ENCODE results near the gene ZFP36L2. TPM values are rescaled to one million over a fixed set of nuclear protein-coding genes. Genes with fewer than 3 reads are reported as not detected.
A peak's percentile ranks its signal among the peaks of the same experiment; 100 is the strongest.

ZFP36L2 gene
- total and polyA plus RNA-seq, 2 donors, result 16.1 to 412 TPM

- Histone ChIP-seq H3K27ac (ENCODE audit: low read depth in 1 of 2, low read length in 1 of 2) (peak overlapping the region; percentile 20 to 41), H3K36me3 (ENCODE audit: control insufficient read depth in 2 of 2, insufficient read depth in 2 of 2, low read length in 1 of 2) (no peaks in the 10 kb centered on the region), H3K4me1 (ENCODE audit: control insufficient read depth in 2 of 2, insufficient read depth in 2 of 2, low read length in 2 of 2) (peaks cover 49 to 90% of the 10 kb centered on the region in 2 donors), H3K9me3 (ENCODE audit: control insufficient read depth in 2 of 2, insufficient read depth in 1 of 2, low read length in 1 of 2) (peaks cover 0 to 4% of the 10 kb centered on the region in 2 donors), H3K27me3 (ENCODE audit: control insufficient read depth in 2 of 2, insufficient read depth in 1 of 2, low read length in 1 of 2) (no peaks in the 10 kb centered on the region), H3K4me3 (ENCODE audit: low read length in 2 of 2) (no peak overlapping the region)
- WGBS, result 66% methylated on average over 16 of the region's 16 CpGs
- no peak for DNase-seq (ENCODE audit: low read depth in 6 of 9, low spot score in 9 of 9)
Observed at GRCh38 chr2:43199492-43200488, 26.6 kb downstream of the ZFP36L2 start.

- no peak overlapping the region for H3K27ac ChIP-seq (ENCODE audit: low read depth in 1 of 2, low read length in 1 of 2)
- no peak for DNase-seq (ENCODE audit: low read depth in 6 of 9, low spot score in 9 of 9)
- 98% methylated on average over 6 of the region's 6 CpGs for WGBS
- H3K4me3 ChIP-seq (ENCODE audit: low read length in 2 of 2), result no peak overlapping the region
- peaks cover 50 to 91% of the 10 kb centered on the region in 2 donors for H3K4me1 ChIP-seq (ENCODE audit: control insufficient read depth in 2 of 2, insufficient read depth in 2 of 2, low read length in 2 of 2)
- no peaks in the 10 kb centered on the region for H3K27me3 ChIP-seq (ENCODE audit: control insufficient read depth in 2 of 2, insufficient read depth in 1 of 2, low read length in 1 of 2)
- no peaks in the 10 kb centered on the region for H3K36me3 ChIP-seq (ENCODE audit: control insufficient read depth in 2 of 2, insufficient read depth in 2 of 2, low read length in 1 of 2)
- H3K9me3 ChIP-seq (ENCODE audit: control insufficient read depth in 2 of 2, insufficient read depth in 1 of 2, low read length in 1 of 2), result peaks cover 0 to 8% of the 10 kb centered on the region in 2 donors
Observed at GRCh38 chr2:43198263-43198662, 28.1 kb downstream of the ZFP36L2 start.

GRCh38 chr2:43197588-43197896 lies 28.9 kb downstream of the ZFP36L2 start:
- WGBS, result 98% methylated on average over 5 of the region's 5 CpGs
- DNase-seq (ENCODE audit: low read depth in 6 of 9, low spot score in 9 of 9), result no peak
- H3K27ac ChIP-seq (ENCODE audit: low read depth in 1 of 2, low read length in 1 of 2), result peak overlapping the region in 1 of 2 donors; percentile 72
- H3K4me3 ChIP-seq (ENCODE audit: low read length in 2 of 2), result no peak overlapping the region
- peaks cover 0 to 12% of the 10 kb centered on the region in 2 donors for H3K9me3 ChIP-seq (ENCODE audit: control insufficient read depth in 2 of 2, insufficient read depth in 1 of 2, low read length in 1 of 2)
- H3K4me1 ChIP-seq (ENCODE audit: control insufficient read depth in 2 of 2, insufficient read depth in 2 of 2, low read length in 2 of 2), result peaks cover 58 to 93% of the 10 kb centered on the region in 2 donors
- no peaks in the 10 kb centered on the region for H3K36me3 ChIP-seq (ENCODE audit: control insufficient read depth in 2 of 2, insufficient read depth in 2 of 2, low read length in 1 of 2)
- no peaks in the 10 kb centered on the region for H3K27me3 ChIP-seq (ENCODE audit: control insufficient read depth in 2 of 2, insufficient read depth in 1 of 2, low read length in 1 of 2)

GRCh38 chr2:43196768-43197587 lies 29.4 kb downstream of the ZFP36L2 start:
- peak in 1 of 9 donors; percentile 68 for DNase-seq (ENCODE audit: low read depth in 6 of 9, low spot score in 9 of 9)
- 50% methylated on average over 12 of the region's 12 CpGs for WGBS

GRCh38 chr2:43194121-43194869 lies 32.1 kb downstream of the ZFP36L2 start:
- peaks cover 0 to 12% of the 10 kb centered on the region in 2 donors for H3K9me3 ChIP-seq (ENCODE audit: control insufficient read depth in 2 of 2, insufficient read depth in 1 of 2, low read length in 1 of 2)
- H3K27ac ChIP-seq (ENCODE audit: low read depth in 1 of 2, low read length in 1 of 2), result peak overlapping the region; percentile 96 to 99
- H3K27me3 ChIP-seq (ENCODE audit: control insufficient read depth in 2 of 2, insufficient read depth in 1 of 2, low read length in 1 of 2), result no peaks in the 10 kb centered on the region
- peaks cover 40 to 82% of the 10 kb centered on the region in 2 donors for H3K4me1 ChIP-seq (ENCODE audit: control insufficient read depth in 2 of 2, insufficient read depth in 2 of 2, low read length in 2 of 2)
- no peak for DNase-seq (ENCODE audit: low read depth in 6 of 9, low spot score in 9 of 9)
- WGBS, result 53% methylated on average over 13 of the region's 13 CpGs
- H3K36me3 ChIP-seq (ENCODE audit: control insufficient read depth in 2 of 2, insufficient read depth in 2 of 2, low read length in 1 of 2), result no peaks in the 10 kb centered on the region
- peak overlapping the region; percentile 45 to 48 for H3K4me3 ChIP-seq (ENCODE audit: low read length in 2 of 2)

More at GRCh38 chr2:43196768-43197587, 29.4 kb downstream of the ZFP36L2 start:
- Histone ChIP-seq H3K36me3 (ENCODE audit: control insufficient read depth in 2 of 2, insufficient read depth in 2 of 2, low read length in 1 of 2) (no peaks in the 10 kb centered on the region), H3K9me3 (ENCODE audit: control insufficient read depth in 2 of 2, insufficient read depth in 1 of 2, low read length in 1 of 2) (peaks cover 0 to 12% of the 10 kb centered on the region in 2 donors), H3K27me3 (ENCODE audit: control insufficient read depth in 2 of 2, insufficient read depth in 1 of 2, low read length in 1 of 2) (no peaks in the 10 kb centered on the region), H3K4me3 (ENCODE audit: low read length in 2 of 2) (no peak overlapping the region), H3K4me1 (ENCODE audit: control insufficient read depth in 2 of 2, insufficient read depth in 2 of 2, low read length in 2 of 2) (peaks cover 58 to 94% of the 10 kb centered on the region in 2 donors), H3K27ac (ENCODE audit: low read depth in 1 of 2, low read length in 1 of 2) (peak overlapping the region; percentile 71 to 72)

GRCh38 chr2:43193652-43194120 lies 32.7 kb downstream of the ZFP36L2 start:
- H3K27me3 ChIP-seq (ENCODE audit: control insufficient read depth in 2 of 2, insufficient read depth in 1 of 2, low read length in 1 of 2), result no peaks in the 10 kb centered on the region
- WGBS, result 64% methylated on average over 4 of the region's 4 CpGs
- H3K27ac ChIP-seq (ENCODE audit: low read depth in 1 of 2, low read length in 1 of 2), result peak overlapping the region; percentile 96 to 99
- H3K36me3 ChIP-seq (ENCODE audit: control insufficient read depth in 2 of 2, insufficient read depth in 2 of 2, low read length in 1 of 2), result no peaks in the 10 kb centered on the region
- H3K9me3 ChIP-seq (ENCODE audit: control insufficient read depth in 2 of 2, insufficient read depth in 1 of 2, low read length in 1 of 2), result peaks cover 0 to 18% of the 10 kb centered on the region in 2 donors
- H3K4me3 ChIP-seq (ENCODE audit: low read length in 2 of 2), result peak overlapping the region; percentile 45 to 48
- H3K4me1 ChIP-seq (ENCODE audit: control insufficient read depth in 2 of 2, insufficient read depth in 2 of 2, low read length in 2 of 2), result peaks cover 40 to 79% of the 10 kb centered on the region in 2 donors
- DNase-seq (ENCODE audit: low read depth in 6 of 9, low spot score in 9 of 9), result peak in 1 of 9 donors; percentile 62

- Histone ChIP-seq H3K36me3 (ENCODE audit: control insufficient read depth in 2 of 2, insufficient read depth in 2 of 2, low read length in 1 of 2) (no peaks in the 10 kb centered on the region), H3K27ac (ENCODE audit: low read depth in 1 of 2, low read length in 1 of 2) (peak overlapping the region; percentile 52 to 99), H3K4me3 (ENCODE audit: low read length in 2 of 2) (peak overlapping the region in 1 of 2 donors; percentile 48), H3K9me3 (ENCODE audit: control insufficient read depth in 2 of 2, insufficient read depth in 1 of 2, low read length in 1 of 2) (peaks cover 0 to 20% of the 10 kb centered on the region in 2 donors), H3K4me1 (ENCODE audit: control insufficient read depth in 2 of 2, insufficient read depth in 2 of 2, low read length in 2 of 2) (peaks cover 40 to 75% of the 10 kb centered on the region in 2 donors), H3K27me3 (ENCODE audit: control insufficient read depth in 2 of 2, insufficient read depth in 1 of 2, low read length in 1 of 2) (no peaks in the 10 kb centered on the region)
- DNase-seq (ENCODE audit: low read depth in 6 of 9, low spot score in 9 of 9), result no peak
- 83% methylated on average over 12 of the region's 12 CpGs for WGBS
Observed at GRCh38 chr2:43192744-43193651, 33.4 kb downstream of the ZFP36L2 start.
